ENCODE data around the gene C11orf54. TPM values are rescaled to one million over a fixed set of nuclear protein-coding genes. Genes with fewer than 3 reads are reported as not detected.
"Not testable (repeated sequence)": the region's sequence is repeated elsewhere in the genome, so short reads cannot be mapped to it uniquely, and the experiment has no call there.

The C11orf54 gene
- total and polyA plus RNA-seq, 3 experiments from 2014 or later: 14.9 to 18.6 (median 16.8) TPM

GRCh38 chr11:93744669-93745004 is 3.2 kb downstream of the C11orf54 start:
- Histone ChIP-seq H3K27me3 (ENCODE audit: insufficient read depth, low read length, poor library complexity, severe bottlenecking) (no peaks in the 10 kb centered on the region), H3K4me1 (ENCODE audit: insufficient read depth, low read length) (peaks cover 19% of the 10 kb centered on the region), H3K4me3 (ENCODE audit: low read length) (no peak overlapping the region), H3K9me3 (ENCODE audit: low read length) (no peaks in the 10 kb centered on the region), H3K27ac (ENCODE audit: low read depth, low read length) (no peak overlapping the region), H3K36me3 (ENCODE audit: insufficient read depth, low read length) (peaks cover 3% of the 10 kb centered on the region)
- peaks cover 0 to 39% (median 3%) of the 10 kb centered on the region in 3 donors for H3K36me3 Mint-ChIP-seq
- DNase-seq: no peak
- H3K4me1 Mint-ChIP-seq: peaks cover 32 to 47% (median 43%) of the 10 kb centered on the region in 3 donors
- ChIA-PET CTCF (no interaction called here), POLR2A (no interaction called here)
- H3K9me3 Mint-ChIP-seq: peaks cover 0 to 1% (median 0%) of the 10 kb centered on the region in 5 donors
- peak overlapping the region in 1 of 8 donors; percentile 80 for H3K27ac Mint-ChIP-seq
- peak overlapping the region in 1 of 7 donors; percentile 19 for H3K4me3 Mint-ChIP-seq
- peaks cover 0 to 5% of the 10 kb centered on the region in 2 donors for H3K27me3 Mint-ChIP-seq

- H3K4me3 ChIP-seq (ENCODE audit: low read length); H3K9me3 ChIP-seq (ENCODE audit: low read length); H3K27ac ChIP-seq (ENCODE audit: low read depth, low read length); H3K9me3 Mint-ChIP-seq; CTCF ChIA-PET; H3K27me3 Mint-ChIP-seq; DNase-seq; H3K36me3 ChIP-seq (ENCODE audit: insufficient read depth, low read length); H3K27me3 ChIP-seq (ENCODE audit: insufficient read depth, low read length, poor library complexity, severe bottlenecking); POLR2A ChIA-PET: not testable (repeated sequence)
- Mint-ChIP-seq H3K4me1 (peaks cover 26 to 45% (median 41%) of the 10 kb centered on the region in 3 donors), H3K36me3 (peaks cover 0 to 36% (median 3%) of the 10 kb centered on the region in 3 donors), H3K4me3 (peak overlapping the region in 2 of 7 donors; percentile 19 to 61), H3K27ac (peak overlapping the region in 1 of 8 donors; percentile 80)
- peaks cover 13% of the 10 kb centered on the region for H3K4me1 ChIP-seq (ENCODE audit: insufficient read depth, low read length)
Observed at GRCh38 chr11:93745005-93745755, 3.7 kb downstream of the C11orf54 start.

GRCh38 chr11:93746101-93746500 is 4.6 kb downstream of the C11orf54 start:
- CTCF ChIA-PET: no interaction called here

GRCh38 chr11:93747122-93747521 is 5.7 kb downstream of the C11orf54 start:
- DNase-seq: no peak
- POLR2A ChIA-PET: no interaction called here
- no peaks in the 10 kb centered on the region for H3K27me3 ChIP-seq (ENCODE audit: insufficient read depth, low read length, poor library complexity, severe bottlenecking)
- Mint-ChIP-seq H3K4me3 (no peak overlapping the region), H3K27me3 (no peaks in the 10 kb centered on the region), H3K27ac (no peak overlapping the region), H3K36me3 (peaks cover 0 to 29% (median 6%) of the 10 kb centered on the region in 3 donors), H3K9me3 (no peaks in the 10 kb centered on the region), H3K4me1 (peaks cover 13 to 28% (median 28%) of the 10 kb centered on the region in 3 donors)
- H3K4me1 ChIP-seq (ENCODE audit: insufficient read depth, low read length): peaks cover 6% of the 10 kb centered on the region
- no peaks in the 10 kb centered on the region for H3K36me3 ChIP-seq (ENCODE audit: insufficient read depth, low read length)
- H3K4me3 ChIP-seq (ENCODE audit: low read length): no peak overlapping the region
- CTCF ChIA-PET: no interaction called here
- H3K9me3 ChIP-seq (ENCODE audit: low read length): no peaks in the 10 kb centered on the region
- H3K27ac ChIP-seq (ENCODE audit: low read depth, low read length): no peak overlapping the region

More at GRCh38 chr11:93746101-93746500, 4.6 kb downstream of the C11orf54 start:
- no peak overlapping the region for H3K27ac Mint-ChIP-seq
- no peak overlapping the region for H3K4me3 Mint-ChIP-seq
- Histone ChIP-seq H3K27me3 (ENCODE audit: insufficient read depth, low read length, poor library complexity, severe bottlenecking) (no peaks in the 10 kb centered on the region), H3K36me3 (ENCODE audit: insufficient read depth, low read length) (no peaks in the 10 kb centered on the region), H3K9me3 (ENCODE audit: low read length) (no peaks in the 10 kb centered on the region), H3K4me3 (ENCODE audit: low read length) (no peak overlapping the region), H3K4me1 (ENCODE audit: insufficient read depth, low read length) (peaks cover 10% of the 10 kb centered on the region), H3K27ac (ENCODE audit: low read depth, low read length) (no peak overlapping the region)
- POLR2A ChIA-PET: no interaction called here
- H3K9me3 Mint-ChIP-seq: peaks cover 0 to 1% (median 0%) of the 10 kb centered on the region in 5 donors
- no peak for DNase-seq
- H3K36me3 Mint-ChIP-seq: peaks cover 0 to 36% (median 6%) of the 10 kb centered on the region in 3 donors
- H3K4me1 Mint-ChIP-seq: peaks cover 22 to 38% (median 35%) of the 10 kb centered on the region in 3 donors
- H3K27me3 Mint-ChIP-seq: peaks cover 0 to 3% of the 10 kb centered on the region in 2 donors

DNA sequence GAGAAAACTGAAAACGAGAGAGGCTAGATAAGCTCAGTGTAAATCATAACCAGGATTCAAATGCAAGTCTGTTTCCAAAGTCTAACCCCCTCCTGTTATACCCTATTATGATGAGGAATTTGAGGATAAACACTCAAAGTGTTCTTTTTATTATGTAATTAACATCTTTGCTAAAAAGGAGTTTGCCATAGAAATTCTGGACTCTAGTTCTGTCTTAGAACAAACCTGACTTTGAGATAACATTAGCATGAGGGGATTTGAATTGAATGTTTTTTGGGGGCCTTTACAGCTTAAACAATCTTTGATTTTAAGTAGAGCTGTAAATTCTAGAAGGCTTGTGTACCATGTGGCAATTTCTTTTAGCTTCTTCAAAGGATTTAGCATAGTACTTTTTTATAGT is 9.5 kb downstream of the C11orf54 start:
- no peaks in the 10 kb centered on the region for H3K9me3 ChIP-seq (ENCODE audit: low read length)
- H3K4me1 Mint-ChIP-seq: peaks cover 0 to 10% (median 8%) of the 10 kb centered on the region in 3 donors
- no peak for DNase-seq
- H3K4me1 ChIP-seq (ENCODE audit: insufficient read depth, low read length): no peaks in the 10 kb centered on the region
- H3K4me3 Mint-ChIP-seq: no peak overlapping the region
- ChIA-PET POLR2A (no interaction called here), CTCF (no interaction called here)
- H3K36me3 ChIP-seq (ENCODE audit: insufficient read depth, low read length): peaks cover 9% of the 10 kb centered on the region
- no peaks in the 10 kb centered on the region for H3K9me3 Mint-ChIP-seq
- H3K27me3 ChIP-seq (ENCODE audit: insufficient read depth, low read length, poor library complexity, severe bottlenecking): no peaks in the 10 kb centered on the region
- H3K36me3 Mint-ChIP-seq: peaks cover 0 to 45% (median 9%) of the 10 kb centered on the region in 3 donors
- no peak overlapping the region for H3K27ac Mint-ChIP-seq
- no peak overlapping the region for H3K27ac ChIP-seq (ENCODE audit: low read depth, low read length)
- H3K27me3 Mint-ChIP-seq: no peaks in the 10 kb centered on the region
- no peak overlapping the region for H3K4me3 ChIP-seq (ENCODE audit: low read length)

- Mint-ChIP-seq H3K36me3 (peaks cover 0 to 55% (median 16%) of the 10 kb centered on the region in 3 donors), H3K4me1 (peaks cover 0 to 5% (median 4%) of the 10 kb centered on the region in 3 donors), H3K9me3 (no peaks in the 10 kb centered on the region), H3K4me3 (no peak overlapping the region), H3K27ac (peak overlapping the region in 2 of 8 donors; percentile 18 to 91), H3K27me3 (no peaks in the 10 kb centered on the region)
- Histone ChIP-seq H3K4me3 (ENCODE audit: low read length) (no peak overlapping the region), H3K27ac (ENCODE audit: low read depth, low read length) (no peak overlapping the region), H3K9me3 (ENCODE audit: low read length) (no peaks in the 10 kb centered on the region), H3K36me3 (ENCODE audit: insufficient read depth, low read length) (peaks cover 13% of the 10 kb centered on the region), H3K27me3 (ENCODE audit: insufficient read depth, low read length, poor library complexity, severe bottlenecking) (no peaks in the 10 kb centered on the region), H3K4me1 (ENCODE audit: insufficient read depth, low read length) (no peaks in the 10 kb centered on the region)
- ChIA-PET POLR2A (no interaction called here), CTCF (no interaction called here)
- no peak for DNase-seq
Observed at GRCh38 chr11:93753241-93753640, 11.8 kb downstream of the C11orf54 start.

GRCh38 chr11:93756748-93757147 is 15.3 kb downstream of the C11orf54 start:
- Mint-ChIP-seq H3K4me1 (no peaks in the 10 kb centered on the region), H3K36me3 (peaks cover 8 to 71% (median 24%) of the 10 kb centered on the region in 3 donors), H3K9me3 (no peaks in the 10 kb centered on the region), H3K27me3 (no peaks in the 10 kb centered on the region), H3K27ac (no peak overlapping the region), H3K4me3 (no peak overlapping the region)
- H3K27me3 ChIP-seq (ENCODE audit: insufficient read depth, low read length, poor library complexity, severe bottlenecking): no peaks in the 10 kb centered on the region
- ChIA-PET POLR2A (no interaction called here), CTCF (no interaction called here)
- H3K27ac ChIP-seq (ENCODE audit: low read depth, low read length): no peak overlapping the region
- no peaks in the 10 kb centered on the region for H3K9me3 ChIP-seq (ENCODE audit: low read length)
- no peaks in the 10 kb centered on the region for H3K4me1 ChIP-seq (ENCODE audit: insufficient read depth, low read length)
- no peak overlapping the region for H3K4me3 ChIP-seq (ENCODE audit: low read length)
- DNase-seq: no peak
- peaks cover 13% of the 10 kb centered on the region for H3K36me3 ChIP-seq (ENCODE audit: insufficient read depth, low read length)

- Mint-ChIP-seq H3K36me3 (peaks cover 8 to 70% (median 23%) of the 10 kb centered on the region in 3 donors), H3K9me3 (no peaks in the 10 kb centered on the region), H3K4me1 (no peaks in the 10 kb centered on the region), H3K4me3 (no peak overlapping the region), H3K27ac (no peak overlapping the region), H3K27me3 (no peaks in the 10 kb centered on the region)
- Histone ChIP-seq H3K27ac (ENCODE audit: low read depth, low read length) (no peak overlapping the region), H3K4me3 (ENCODE audit: low read length) (no peak overlapping the region), H3K27me3 (ENCODE audit: insufficient read depth, low read length, poor library complexity, severe bottlenecking) (no peaks in the 10 kb centered on the region), H3K9me3 (ENCODE audit: low read length) (no peaks in the 10 kb centered on the region), H3K4me1 (ENCODE audit: insufficient read depth, low read length) (no peaks in the 10 kb centered on the region), H3K36me3 (ENCODE audit: insufficient read depth, low read length) (peaks cover 13% of the 10 kb centered on the region)
- POLR2A ChIA-PET: no interaction called here
- CTCF ChIA-PET: no interaction called here
- DNase-seq: no peak
Observed at GRCh38 chr11:93757301-93757700, 15.8 kb downstream of the C11orf54 start.
